Suprapubic skin (tissue), 4 donors: Measurements from ENCODE around the gene B9D1.

Source experiments
- CTCF ChIP-seq, 2 donors: fragments of 200-600 bp in 1 of 2; fragments of 450-650 bp in 1 of 2; sonication (generic) in 1 of 2; IDR thresholded peaks; one replicate each; pipeline ENCODE4 v1.5.1; 2016 to 2019; ENCODE audit warnings: antibody characterized with exemption in 2 of 2, mild to moderate bottlenecking in 1 of 2, moderate library complexity in 1 of 2
- EP300 ChIP-seq: sonication (generic); formaldehyde crosslinking; IDR thresholded peaks from one replicate; pipeline ENCODE4 v1.6.1; 2017; ENCODE audit warnings: antibody characterized with exemption
- POLR2A ChIP-seq, 2 donors: fragments of 450-650 bp; IDR thresholded peaks; one replicate each; pipeline ENCODE4 v1.6.1; 2017; ENCODE audit warnings: antibody characterized with exemption in 2 of 2, mild to moderate bottlenecking in 2 of 2, moderate library complexity in 2 of 2
- POLR2AphosphoS5 ChIP-seq, 3 donors: sonication (generic); formaldehyde crosslinking; IDR thresholded peaks; one replicate each; pipeline ENCODE4 v1.6.1; 2017; ENCODE audit warnings: antibody characterized with exemption in 3 of 3

GRCh38 chr17:19296786-19297778, 65.4 kb downstream of the B9D1 start:
- TF ChIP-seq POLR2A (IDR thresholded peaks at IDR 0.05) (no peak), CTCF (IDR thresholded peaks at IDR 0.05) (no peak), POLR2AphosphoS5 (IDR thresholded peaks at IDR 0.05) (no peak), EP300 (no peak)
